Esophagus (tissue), 2 donors: ENCODE results near the gene ZNF747. TPM values are rescaled to one million over a fixed set of nuclear protein-coding genes. Genes with fewer than 3 reads are reported as not detected.

Source experiments
- H3K27ac ChIP-seq, 2 donors: one replicate each; pipeline ENCODE4 v1.5.1; 2013; ENCODE audit warnings: low read depth in 2 of 2, mild to moderate bottlenecking in 2 of 2, inconsistent platforms in 1 of 2, low read length in 1 of 2, moderate library complexity in 1 of 2
- H3K27me3 ChIP-seq, 2 donors: one replicate each; pipeline ENCODE4 v1.6.1; 2013; ENCODE audit warnings: low read length in 2 of 2, control low read depth in 1 of 2, mild to moderate bottlenecking in 1 of 2; ENCODE audit not compliant: insufficient read depth in 2 of 2, control insufficient read depth in 1 of 2
- H3K36me3 ChIP-seq, 2 donors: one replicate each; pipeline ENCODE4 v1.6.1; 2013; ENCODE audit warnings: low read length in 1 of 2; ENCODE audit not compliant: control insufficient read depth in 2 of 2, insufficient read depth in 2 of 2
- H3K4me1 ChIP-seq, 2 donors: one replicate each; pipeline ENCODE4 v1.6.1; 2013; ENCODE audit warnings: low read length in 1 of 2; ENCODE audit not compliant: control insufficient read depth in 2 of 2, insufficient read depth in 2 of 2
- H3K4me3 ChIP-seq, 2 donors: one replicate each; pipeline ENCODE4 v1.5.1; 2013; ENCODE audit warnings: low read length in 2 of 2, mild to moderate bottlenecking in 2 of 2, low read depth in 1 of 2, moderate library complexity in 1 of 2
- H3K9me3 ChIP-seq, 2 donors: one replicate each; pipeline ENCODE4 v1.6.1; 2013; ENCODE audit warnings: mild to moderate bottlenecking in 2 of 2, low read depth in 1 of 2, low read length in 1 of 2, moderate library complexity in 1 of 2; ENCODE audit not compliant: control insufficient read depth in 2 of 2, insufficient read depth in 1 of 2
- WGBS, 2 donors: extraction: QIAGEN DNeasy Blood & Tissue Kit; methylation state at CpG; one replicate each; pipeline ENCODE4 v1.1.7; 2013; 5-methylcytosine and 5-hydroxymethylcytosine counted together
- polyA plus RNA-seq, 2 donors: library from polyadenylated mRNA; stranded (reverse); fragments of 200-250 nt; gene quantifications; one replicate each; pipeline ENCODE4 v1.2.3, GENCODE V29; 2013
- donor health status: healthy with polysubstance abuse.
- donor health status: Bipolar disorder and iron deficiency.

Gene ZNF747
- polyA plus RNA-seq, 2 donors = 4.4 to 4.5 TPM

GRCh38 chr16:30493941-30494488 is 40.6 kb downstream of the ZNF747 start:
- Histone ChIP-seq H3K9me3 (peaks cover 0 to 3% of the 10 kb centered on the region in 2 donors), H3K36me3 (no peaks in the 10 kb centered on the region), H3K27ac (no peak overlapping the region), H3K4me3 (no peak overlapping the region), H3K27me3 (no peaks in the 10 kb centered on the region), H3K4me1 (no peaks in the 10 kb centered on the region)
- WGBS, 2 donors = 77 to 82% methylated on average over 11 of the region's 11 CpGs

GRCh38 chr16:30491744-30492308 is 42.8 kb downstream of the ZNF747 start:
- no peak overlapping the region for H3K4me3 ChIP-seq
- WGBS, 2 donors = 48 to 52% methylated on average over 6 of the region's 6 CpGs
- no peaks in the 10 kb centered on the region for H3K36me3 ChIP-seq
- H3K9me3 ChIP-seq = peaks cover 0 to 3% of the 10 kb centered on the region in 2 donors
- no peaks in the 10 kb centered on the region for H3K4me1 ChIP-seq
- no peaks in the 10 kb centered on the region for H3K27me3 ChIP-seq
- H3K27ac ChIP-seq = no peak overlapping the region

- Histone ChIP-seq H3K4me1 (no peaks in the 10 kb centered on the region), H3K4me3 (no peak overlapping the region), H3K27me3 (no peaks in the 10 kb centered on the region), H3K9me3 (peaks cover 0 to 3% of the 10 kb centered on the region in 2 donors), H3K36me3 (no peaks in the 10 kb centered on the region), H3K27ac (no peak overlapping the region)
- 87% methylated on average over 4 of the region's 4 CpGs for WGBS, 2 donors
Observed at GRCh38 chr16:30491229-30491628, 43.4 kb downstream of the ZNF747 start.

GRCh38 chr16:30490210-30490609 is 44.4 kb downstream of the ZNF747 start:
- Histone ChIP-seq H3K27ac (no peak overlapping the region), H3K4me3 (no peak overlapping the region), H3K4me1 (no peaks in the 10 kb centered on the region), H3K9me3 (no peaks in the 10 kb centered on the region), H3K27me3 (no peaks in the 10 kb centered on the region), H3K36me3 (no peaks in the 10 kb centered on the region)
- WGBS, 2 donors = 49 to 64% methylated on average over 6 of the region's 6 CpGs

DNA sequence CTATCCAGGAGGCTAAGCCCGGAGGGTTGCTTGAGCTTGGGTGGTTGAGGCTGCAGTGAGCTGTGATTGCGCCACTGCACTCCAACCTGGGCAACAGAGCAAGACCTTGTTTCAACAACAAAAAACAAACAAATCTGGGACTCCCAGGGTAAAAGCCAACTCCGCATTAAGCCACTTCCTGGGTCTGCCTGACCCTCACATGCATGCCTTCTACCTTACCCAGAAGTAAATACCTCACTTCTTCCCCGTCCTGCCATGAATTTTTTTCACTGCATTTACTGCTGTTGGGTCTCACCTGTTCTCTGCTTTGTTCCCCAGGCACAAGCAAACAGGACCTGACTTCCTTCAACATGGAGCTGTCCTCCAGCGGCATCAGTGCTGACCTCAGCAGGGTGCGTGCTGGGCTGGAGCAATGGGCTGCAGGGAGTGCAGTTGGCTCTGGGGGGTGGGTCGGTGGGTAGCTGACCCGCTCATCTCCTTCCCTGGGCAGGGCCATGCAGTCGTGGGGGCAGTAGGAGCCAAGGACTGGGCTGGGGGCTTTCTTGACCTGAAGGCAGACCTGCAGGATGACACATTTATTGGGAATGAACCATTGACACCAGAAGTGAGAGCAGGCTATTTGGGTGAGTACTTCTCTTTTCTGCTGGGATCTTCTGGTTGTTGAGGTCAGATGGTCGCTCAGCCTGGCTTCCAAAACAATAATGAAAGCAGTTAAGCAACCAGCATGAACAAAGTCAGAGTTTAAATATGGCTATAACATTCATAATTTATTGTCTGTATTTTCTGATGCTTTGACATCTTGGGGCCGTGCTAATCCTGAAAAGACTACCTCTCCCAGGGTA is 45.7 kb downstream of the ZNF747 start:
- no peak overlapping the region for H3K27ac ChIP-seq
- H3K9me3 ChIP-seq = no peaks in the 10 kb centered on the region
- WGBS, 2 donors = 71 to 72% methylated on average over 11 of the region's 11 CpGs
- H3K4me3 ChIP-seq = no peak overlapping the region
- no peaks in the 10 kb centered on the region for H3K36me3 ChIP-seq
- no peaks in the 10 kb centered on the region for H3K4me1 ChIP-seq
- H3K27me3 ChIP-seq = no peaks in the 10 kb centered on the region

GRCh38 chr16:30485818-30486436 is 48.7 kb downstream of the ZNF747 start:
- no peaks in the 10 kb centered on the region for H3K36me3 ChIP-seq
- H3K27ac ChIP-seq = no peak overlapping the region
- no peaks in the 10 kb centered on the region for H3K9me3 ChIP-seq
- no peaks in the 10 kb centered on the region for H3K27me3 ChIP-seq
- H3K4me3 ChIP-seq = no peak overlapping the region
- WGBS, 2 donors = 89 to 95% methylated on average over 7 of the region's 7 CpGs
- H3K4me1 ChIP-seq = no peaks in the 10 kb centered on the region

DNA sequence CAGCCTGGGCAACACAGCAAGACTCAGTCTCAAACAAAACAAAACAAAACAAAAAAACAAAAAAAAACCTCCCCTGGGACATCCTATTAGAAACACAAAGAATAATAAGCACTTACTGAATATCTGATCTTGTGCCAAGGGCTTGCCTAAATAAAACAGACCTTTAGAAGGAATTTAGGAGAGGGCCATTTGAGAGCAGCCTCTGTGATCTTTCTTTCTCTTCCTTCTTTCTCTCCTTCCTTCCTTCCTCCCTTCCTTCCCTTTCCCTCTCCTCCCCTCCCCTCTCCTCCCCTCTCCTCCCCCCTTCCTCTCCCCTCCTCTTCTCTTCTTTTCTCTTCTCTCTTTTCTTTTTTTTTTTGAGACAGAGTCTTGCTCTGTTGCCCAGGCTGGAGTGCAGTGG is 49.8 kb downstream of the ZNF747 start:
- no peaks in the 10 kb centered on the region for H3K9me3 ChIP-seq
- no peak overlapping the region for H3K27ac ChIP-seq

GRCh38 chr16:30482366-30482765 is 52.3 kb downstream of the ZNF747 start:
- H3K4me1 ChIP-seq = no peaks in the 10 kb centered on the region
- H3K9me3 ChIP-seq = no peaks in the 10 kb centered on the region

More for the DNA sequence above, 49.8 kb downstream of the ZNF747 start:
- Histone ChIP-seq H3K36me3 (no peaks in the 10 kb centered on the region), H3K4me1 (no peaks in the 10 kb centered on the region), H3K27me3 (no peaks in the 10 kb centered on the region), H3K4me3 (no peak overlapping the region)

GRCh38 chr16:30481381-30481780 is 53.3 kb downstream of the ZNF747 start:
- Histone ChIP-seq H3K4me3 (no peak overlapping the region), H3K27ac (no peak overlapping the region), H3K27me3 (no peaks in the 10 kb centered on the region), H3K4me1 (no peaks in the 10 kb centered on the region), H3K9me3 (no peaks in the 10 kb centered on the region), H3K36me3 (no peaks in the 10 kb centered on the region)
- 80 to 84% methylated on average over 5 of the region's 5 CpGs for whole genome bisulfite sequencing, 2 donors

More at GRCh38 chr16:30482366-30482765, 52.3 kb downstream of the ZNF747 start:
- H3K27me3 ChIP-seq = no peaks in the 10 kb centered on the region
- no peak overlapping the region for H3K4me3 ChIP-seq
- WGBS, 2 donors = 90 to 92% methylated on average over 3 of the region's 3 CpGs
- no peak overlapping the region for H3K27ac ChIP-seq
- no peaks in the 10 kb centered on the region for H3K36me3 ChIP-seq
